CD4-positive, alpha-beta memory T cell (primary cell): Measurements from ENCODE around the gene RASA3. TPM values are rescaled to one million over a fixed set of nuclear protein-coding genes. Genes with fewer than 3 reads are reported as not detected.

Source experiments
- CTCF ChIA-PET: fragments of 350-600 bp; sonication (Branson Sonifier 250); formaldehyde crosslinking; loops from one replicate; lab custom pipeline; 2021; ENCODE audit warnings: inconsistent platforms; ENCODE audit not compliant: partially characterized antibody; lab: Charles Lee
- POLR2A ChIA-PET: fragments of 350-600 bp; sonication (Branson Sonifier 250); formaldehyde crosslinking; loops from one replicate; lab custom pipeline; 2021; ENCODE audit not compliant: partially characterized antibody; lab: Charles Lee
- DNase-seq, 5 donors: peaks; one replicate each; pipeline versions ENCODE4 v3.0.0 to v3.0.0-alpha.2; 2020 to 2022; ENCODE audit warnings: mixed read lengths in 1 of 5
- H3K27ac ChIP-seq: one replicate; pipeline ENCODE4 v1.7.0; 2013; ENCODE audit warnings: low read depth, low read length
- H3K27me3 ChIP-seq: 2 replicates; pipeline ENCODE4 v1.7.0; 2013; ENCODE audit warnings: mild to moderate bottlenecking, low read length, moderate library complexity; ENCODE audit not compliant: insufficient read depth
- H3K36me3 ChIP-seq: 2 replicates; pipeline ENCODE4 v1.7.0; 2013; ENCODE audit warnings: mild to moderate bottlenecking, low read length, moderate library complexity; ENCODE audit not compliant: insufficient read depth
- H3K4me1 ChIP-seq: 2 replicates; pipeline ENCODE4 v1.7.0; 2013; ENCODE audit warnings: mild to moderate bottlenecking, low read length, moderate library complexity; ENCODE audit not compliant: insufficient read depth
- H3K4me3 ChIP-seq, 2 donors: one replicate each; pipeline ENCODE4 v1.7.0; 2013; ENCODE audit warnings: low read length in 2 of 2, mild to moderate bottlenecking in 1 of 2
- H3K9me3 ChIP-seq, 2 donors: one replicate each; pipeline ENCODE4 v1.7.0; 2013; ENCODE audit warnings: low read length in 2 of 2, control low read depth in 1 of 2; ENCODE audit not compliant: control insufficient read depth in 1 of 2
- H3K27ac Mint-ChIP-seq, 7 donors: one replicate each; pipeline ENCODE4 v1.8.0; 2020 to 2021; ENCODE audit warnings: mixed read lengths in 7 of 7, mild to moderate bottlenecking in 6 of 7, inconsistent platforms in 3 of 7, moderate library complexity in 3 of 7
- H3K27me3 Mint-ChIP-seq, 2 donors: one replicate each; pipeline ENCODE4 v1.8.0; 2020 to 2021; ENCODE audit warnings: mixed read lengths in 2 of 2
- H3K36me3 Mint-ChIP-seq, 2 donors: one replicate each; pipeline ENCODE4 v1.8.0; 2020 to 2021; ENCODE audit warnings: mixed read lengths in 2 of 2, inconsistent platforms in 1 of 2, mild to moderate bottlenecking in 1 of 2
- H3K4me1 Mint-ChIP-seq, 4 donors: one replicate each; pipeline ENCODE4 v1.8.0; 2020 to 2021; ENCODE audit warnings: mixed read lengths in 4 of 4, mild to moderate bottlenecking in 1 of 4
- H3K4me3 Mint-ChIP-seq, 8 donors: one replicate each; pipeline ENCODE4 v1.8.0; 2020 to 2021; ENCODE audit warnings: mixed read lengths in 8 of 8, mild to moderate bottlenecking in 7 of 8, moderate library complexity in 6 of 8, inconsistent platforms in 3 of 8
- H3K9me3 Mint-ChIP-seq, 8 donors: one replicate each; pipeline ENCODE4 v1.8.0; 2020 to 2021; ENCODE audit warnings: mixed read lengths in 8 of 8, mild to moderate bottlenecking in 5 of 8, inconsistent platforms in 3 of 8, moderate library complexity in 1 of 8
- intact Hi-C: fragments of 100-400 bp; cut with micrococcal nuclease; formaldehyde crosslinking; loops from one replicate; pipeline ENCODE4 v1.15.1; 2023
- polyA plus RNA-seq, 2 donors: library from polyadenylated mRNA; unstranded; fragments of 300-500 nt; fragmentation: Illumina TruSeq; gene quantifications; one replicate each; pipeline ENCODE4 v1.2.3, GENCODE V29; 2021
- total RNA-seq, 2 experiments: library from RNA; stranded (reverse); gene quantifications; one replicate each; pipeline ENCODE4 v1.2.3, GENCODE V29; 2021

The RASA3 gene
- total and polyA plus RNA-seq, 4 experiments from 2014 or later, result 65.5 to 174 (median 156) TPM

DNA sequence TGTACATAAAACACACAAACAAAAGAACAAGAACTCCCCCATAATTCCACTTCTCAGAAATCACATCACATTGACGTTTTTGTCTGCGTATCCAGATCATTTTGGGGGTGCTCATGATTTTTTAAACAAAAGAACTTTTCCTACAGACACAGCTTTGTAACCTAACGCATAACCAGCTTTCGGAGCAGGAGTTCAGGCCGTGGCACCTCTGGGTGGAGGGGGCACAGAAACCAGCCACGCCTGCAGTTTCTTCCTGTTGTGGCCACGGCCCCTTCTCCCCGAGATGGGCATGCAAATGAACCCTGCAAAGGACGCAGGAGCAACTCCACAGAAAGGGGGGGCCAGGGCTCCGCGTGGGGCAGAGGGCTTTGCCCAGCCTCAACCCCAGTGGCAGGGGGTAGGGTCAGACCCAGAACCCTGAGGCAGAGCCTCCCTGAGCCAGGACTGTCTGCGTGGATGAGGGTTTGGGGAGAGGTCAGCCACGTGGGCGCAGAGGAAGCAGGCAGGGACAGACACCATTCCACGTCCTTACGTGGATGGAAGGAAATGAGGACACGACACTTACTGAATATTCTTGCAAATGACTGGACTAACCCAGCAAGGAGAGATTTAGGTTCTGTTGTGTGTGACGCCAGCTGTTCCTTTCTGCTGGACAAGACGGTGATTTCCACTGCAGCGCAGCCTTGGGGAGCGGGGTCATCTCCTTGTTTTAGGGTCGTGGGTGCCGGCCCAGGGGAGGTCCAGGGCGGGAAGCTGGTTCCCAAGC lies 64.4 kb downstream of the RASA3 start:
- ChIA-PET POLR2A (interaction anchor here (0.8 to 4.9 kb wide), 13 partner anchors 10 to 213 kb away, joined by 3 to 42 read pairs (median 4); partner anchors contain the start of genes RASA3 and UPF3A), CTCF (interaction anchor here (0.6 to 1.4 kb wide), 5 partner anchors 42 to 158 kb away, joined by 3 to 6 read pairs (median 4); no protein-coding TSS in a partner anchor)
- intact Hi-C loops, result loop anchor here (1.0 to 10.0 kb wide), 2 partner anchors 63 to 158 kb away; no protein-coding TSS in a partner anchor
- Mint-ChIP-seq H3K9me3 (peaks cover 0 to 13% (median 0%) of the 10 kb centered on the region in 8 donors), H3K27ac (peak overlapping the region; percentile 85 to 97 (median 93)), H3K4me1 (peaks cover 29 to 77% (median 54%) of the 10 kb centered on the region in 4 donors), H3K27me3 (no peaks in the 10 kb centered on the region), H3K36me3 (peaks cover 31 to 66% of the 10 kb centered on the region in 2 donors), H3K4me3 (peak overlapping the region; percentile 70 to 87 (median 82))
- H3K27me3 ChIP-seq, result no peaks in the 10 kb centered on the region
- peaks cover 35% of the 10 kb centered on the region for H3K36me3 ChIP-seq
- H3K4me3 ChIP-seq, result peak overlapping the region; percentile 24 to 57
- peaks cover 60% of the 10 kb centered on the region for H3K4me1 ChIP-seq
- peak; percentile 38 to 55 (median 47) for DNase-seq
- no peaks in the 10 kb centered on the region for H3K9me3 ChIP-seq
- peak overlapping the region; percentile 37 for H3K27ac ChIP-seq

DNA sequence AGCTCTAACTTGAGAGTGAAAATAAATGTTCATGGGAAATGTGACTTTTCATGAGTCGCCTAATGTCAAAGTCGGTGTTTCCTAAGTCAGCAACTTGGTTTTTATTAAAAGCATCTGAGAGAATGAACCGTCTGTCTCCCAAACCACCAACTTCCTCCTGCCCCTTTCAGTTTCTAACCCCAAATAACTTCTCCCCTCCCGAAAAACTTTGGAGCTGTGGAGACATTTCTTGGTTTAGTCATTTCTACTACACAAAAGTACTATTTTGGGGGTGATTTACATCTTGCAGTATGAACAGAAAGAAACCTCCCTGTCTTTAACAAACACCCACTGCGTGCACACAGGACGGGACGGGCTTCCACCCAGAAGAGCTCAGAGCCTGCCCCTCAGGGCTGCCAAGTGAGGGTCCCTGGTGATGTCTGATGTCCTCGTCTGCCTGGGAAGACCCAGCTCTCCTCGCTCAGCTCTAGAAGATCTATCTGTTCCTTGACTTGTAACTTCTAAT lies 65.0 kb downstream of the RASA3 start:
- Mint-ChIP-seq H3K4me3 (peak overlapping the region; percentile 70 to 87 (median 82)), H3K9me3 (peaks cover 0 to 13% (median 0%) of the 10 kb centered on the region in 8 donors), H3K36me3 (peaks cover 26 to 60% of the 10 kb centered on the region in 2 donors), H3K27me3 (no peaks in the 10 kb centered on the region), H3K4me1 (peaks cover 27 to 75% (median 52%) of the 10 kb centered on the region in 4 donors), H3K27ac (peak overlapping the region; percentile 85 to 97 (median 93))
- no peaks in the 10 kb centered on the region for H3K27me3 ChIP-seq
- ChIA-PET POLR2A (interaction anchor here (0.8 to 4.9 kb wide), 14 partner anchors 11 to 214 kb away, joined by 3 to 42 read pairs (median 4); partner anchors contain the start of genes RASA3 and UPF3A), CTCF (interaction anchor here (0.9 to 1.4 kb wide), 4 partner anchors 42 to 159 kb away, joined by 3 to 6 read pairs (median 4); no protein-coding TSS in a partner anchor)
- H3K27ac ChIP-seq, result peak overlapping the region; percentile 37
- H3K36me3 ChIP-seq, result peaks cover 29% of the 10 kb centered on the region
- intact Hi-C loops, result loop anchor here (1.0 to 10.0 kb wide), 2 partner anchors 63 to 159 kb away; no protein-coding TSS in a partner anchor
- peak overlapping the region; percentile 24 to 57 for H3K4me3 ChIP-seq
- DNase-seq, result peak; percentile 16 to 38 (median 36)
- peaks cover 60% of the 10 kb centered on the region for H3K4me1 ChIP-seq
- H3K9me3 ChIP-seq, result no peaks in the 10 kb centered on the region

DNA sequence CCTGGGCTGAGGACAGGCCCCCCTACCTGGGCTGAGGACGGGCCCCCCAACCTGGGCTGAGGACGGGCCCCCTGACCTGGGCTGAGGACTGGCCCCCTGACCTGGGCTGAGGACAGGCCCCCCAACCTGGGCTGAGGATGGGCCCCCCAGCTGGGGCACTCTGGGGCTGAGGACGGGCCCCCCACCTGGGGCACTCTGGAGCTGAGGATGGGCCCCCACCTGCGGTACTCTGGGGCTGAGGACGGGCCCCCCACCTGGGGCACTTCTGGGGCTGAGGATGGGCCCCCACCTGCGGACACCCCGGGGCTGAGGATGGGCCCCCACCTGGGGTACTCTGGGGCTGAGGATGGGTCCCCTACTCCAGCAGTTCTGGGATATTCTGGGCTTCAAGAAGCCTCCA lies 65.5 kb downstream of the RASA3 start:
- H3K27ac Mint-ChIP-seq, result peak overlapping the region; percentile 85 to 97 (median 93)
- Histone ChIP-seq H3K4me1 (peaks cover 60% of the 10 kb centered on the region), H3K4me3 (peak overlapping the region; percentile 24 to 57), H3K36me3 (peaks cover 25% of the 10 kb centered on the region), H3K9me3 (no peaks in the 10 kb centered on the region), H3K27ac (peak overlapping the region; percentile 37), H3K27me3 (no peaks in the 10 kb centered on the region)
- no peak for DNase-seq
- POLR2A ChIA-PET, result interaction anchor here (1.0 to 4.9 kb wide), 14 partner anchors 11 to 214 kb away, joined by 3 to 42 read pairs (median 4); partner anchors contain the start of genes RASA3 and UPF3A
- peaks cover 0 to 13% (median 0%) of the 10 kb centered on the region in 8 donors for H3K9me3 Mint-ChIP-seq
- H3K27me3 Mint-ChIP-seq, result no peaks in the 10 kb centered on the region
- H3K4me1 Mint-ChIP-seq, result peaks cover 24 to 76% (median 52%) of the 10 kb centered on the region in 4 donors
- intact Hi-C loops, result loop anchor here (1.0 to 10.0 kb wide), 2 partner anchors 62 to 159 kb away; no protein-coding TSS in a partner anchor
- CTCF ChIA-PET, result interaction anchor here (0.9 to 1.4 kb wide), 4 partner anchors 43 to 159 kb away, joined by 3 to 6 read pairs (median 4); no protein-coding TSS in a partner anchor
- peak overlapping the region; percentile 70 to 87 (median 82) for H3K4me3 Mint-ChIP-seq
- H3K36me3 Mint-ChIP-seq, result peaks cover 21 to 56% of the 10 kb centered on the region in 2 donors

DNA sequence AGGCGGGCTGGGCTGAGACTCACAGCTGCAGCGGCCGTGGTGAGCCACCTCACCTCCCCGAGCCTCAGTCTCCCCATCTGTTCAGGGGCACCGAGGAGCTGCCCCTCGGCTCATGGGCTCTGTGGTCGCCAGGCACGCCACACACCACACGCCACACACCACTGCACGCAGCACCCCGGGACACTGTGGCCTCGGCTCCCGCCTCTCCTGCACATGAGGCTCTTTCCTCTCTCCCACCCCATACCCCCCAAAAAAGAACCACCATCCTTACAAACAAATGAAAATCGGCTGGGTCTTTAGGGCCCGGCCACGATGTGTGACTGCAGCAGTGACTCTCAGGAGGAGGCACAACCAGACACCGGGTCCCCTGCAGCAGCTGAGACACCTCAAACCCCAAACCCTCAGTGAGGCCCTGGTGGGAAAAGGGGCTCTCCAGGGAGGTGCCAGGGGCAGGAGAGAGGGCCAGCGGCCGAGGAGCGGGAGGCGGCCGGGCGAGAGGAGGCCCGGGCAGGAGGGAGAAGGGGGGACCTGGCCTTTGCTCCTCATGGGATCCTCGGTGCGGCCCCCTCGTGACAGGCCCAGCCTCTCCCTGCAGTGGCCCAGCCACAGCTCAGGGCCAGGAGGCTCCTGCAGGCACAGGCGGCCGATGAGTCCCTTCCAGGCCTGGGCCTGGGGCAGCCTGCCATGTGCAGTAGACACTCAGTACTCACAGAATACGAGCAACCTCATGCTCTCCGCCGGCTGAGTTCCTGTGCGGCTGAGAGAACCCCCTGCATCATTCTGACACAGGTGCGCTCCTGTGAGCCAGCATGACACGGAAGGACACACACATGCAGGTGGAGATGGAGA lies 66.3 kb downstream of the RASA3 start:
- H3K27me3 Mint-ChIP-seq, result no peaks in the 10 kb centered on the region
- peak overlapping the region; percentile 89 to 96 (median 92) for H3K27ac Mint-ChIP-seq
- ChIA-PET POLR2A (interaction anchor here (0.8 to 4.9 kb wide), 25 partner anchors 8 to 215 kb away, joined by 3 to 42 read pairs (median 4); partner anchors contain the start of genes RASA3 and UPF3A), CTCF (interaction anchor here (1.0 to 1.3 kb wide), 3 partner anchors 44 to 160 kb away, joined by 3 to 5 read pairs (median 3); no protein-coding TSS in a partner anchor)
- peak in 1 of 5 donors; percentile 54 for DNase-seq
- H3K4me1 ChIP-seq, result peaks cover 60% of the 10 kb centered on the region
- H3K9me3 Mint-ChIP-seq, result peaks cover 0 to 8% (median 0%) of the 10 kb centered on the region in 8 donors
- intact Hi-C loops, result loop anchor here (1.0 to 10.0 kb wide), 4 partner anchors 44 to 169 kb away; partner anchors contain the start of gene CDC16
- no peaks in the 10 kb centered on the region for H3K9me3 ChIP-seq
- peaks cover 24 to 72% (median 52%) of the 10 kb centered on the region in 4 donors for H3K4me1 Mint-ChIP-seq
- peak overlapping the region; percentile 37 for H3K27ac ChIP-seq
- H3K4me3 ChIP-seq, result peak overlapping the region in 1 of 2 donors; percentile 57
- peak overlapping the region; percentile 82 to 93 (median 84) for H3K4me3 Mint-ChIP-seq
- H3K36me3 Mint-ChIP-seq, result peaks cover 13 to 53% of the 10 kb centered on the region in 2 donors
- peaks cover 18% of the 10 kb centered on the region for H3K36me3 ChIP-seq
- H3K27me3 ChIP-seq, result no peaks in the 10 kb centered on the region

DNA sequence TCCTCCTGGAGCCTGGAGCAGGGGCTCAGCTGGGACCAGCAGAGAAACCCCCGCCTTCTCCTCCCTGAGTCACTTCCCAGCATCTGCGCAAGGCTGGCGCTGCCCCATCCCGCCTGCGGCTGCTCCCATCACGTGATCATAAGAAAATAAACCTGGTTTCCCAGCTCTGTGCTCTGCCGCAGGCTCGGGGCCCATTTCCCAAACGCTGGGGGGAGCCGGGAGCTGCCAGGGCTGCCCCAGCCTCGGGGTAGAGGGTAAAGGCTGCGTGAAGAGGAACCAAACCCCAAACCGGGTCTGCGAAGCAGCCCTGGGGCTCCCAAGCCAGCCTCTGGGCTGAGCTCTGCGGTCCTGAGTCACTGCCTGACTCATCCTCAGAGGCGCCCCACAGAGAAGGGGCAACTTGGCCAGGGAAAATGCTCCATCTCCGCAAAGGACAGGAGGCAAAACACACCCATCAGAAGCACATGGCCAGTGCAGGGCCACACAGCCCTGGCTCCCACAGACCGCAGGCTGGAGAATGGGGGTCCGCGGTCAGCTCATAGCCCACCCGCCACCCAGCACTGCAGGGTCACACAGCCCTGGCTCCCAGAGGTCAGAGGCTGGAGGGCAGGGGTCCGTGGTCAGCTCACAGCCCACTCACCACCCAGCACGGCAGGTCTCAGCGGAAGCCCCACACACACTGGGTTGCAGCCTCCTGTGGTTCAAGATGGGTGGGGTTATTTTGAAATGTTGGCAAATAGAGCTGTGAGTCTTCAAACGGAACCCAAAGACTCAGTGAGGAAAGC lies 67.1 kb downstream of the RASA3 start:
- H3K36me3 ChIP-seq, result peaks cover 18% of the 10 kb centered on the region
- peaks cover 9 to 50% of the 10 kb centered on the region in 2 donors for H3K36me3 Mint-ChIP-seq
- ChIA-PET POLR2A (interaction anchor here (0.7 to 4.9 kb wide), 25 partner anchors 8 to 224 kb away, joined by 3 to 42 read pairs (median 4); partner anchors contain the start of gene UPF3A), CTCF (interaction anchor here (1.0 to 1.3 kb wide), 3 partner anchors 45 to 161 kb away, joined by 3 to 5 read pairs (median 3); no protein-coding TSS in a partner anchor)
- peak; percentile 55 to 88 (median 62) for DNase-seq
- no peaks in the 10 kb centered on the region for H3K27me3 Mint-ChIP-seq
- peak overlapping the region; percentile 37 for H3K27ac ChIP-seq
- peak overlapping the region; percentile 47 to 57 for H3K4me3 ChIP-seq
- no peaks in the 10 kb centered on the region for H3K9me3 ChIP-seq
- peaks cover 0 to 8% (median 0%) of the 10 kb centered on the region in 8 donors for H3K9me3 Mint-ChIP-seq
- H3K4me3 Mint-ChIP-seq, result peak overlapping the region; percentile 77 to 93 (median 84)
- no peaks in the 10 kb centered on the region for H3K27me3 ChIP-seq
- peaks cover 23 to 70% (median 51%) of the 10 kb centered on the region in 4 donors for H3K4me1 Mint-ChIP-seq
- H3K27ac Mint-ChIP-seq, result peak overlapping the region; percentile 89 to 96 (median 92)
- intact Hi-C loops, result loop anchor here (1.0 to 10.0 kb wide), 4 partner anchors 45 to 169 kb away; partner anchors contain the start of gene CDC16
- peaks cover 60% of the 10 kb centered on the region for H3K4me1 ChIP-seq
